Measurements from ENCODE around the gene NUDT16L1. TPM values are rescaled to one million over a fixed set of nuclear protein-coding genes. Genes with fewer than 3 reads are reported as not detected.
"Not testable (repeated sequence)": the region's sequence is repeated elsewhere in the genome, so short reads cannot be mapped to it uniquely, and the experiment has no call there.

The NUDT16L1 gene
- 43.9 and 50.5 TPM in 2 replicates for total RNA-seq (2014; rRNA removed; shearing (Covaris generic))

GRCh38 chr16:4693296-4693955 is at the start of gene NUDT16L1:
TSS of gene NUDT16L1 (plus strand) at chr16:4693562. CDS start at chr16:4693727, 165 bp downstream.
- Histone ChIP-seq H3K36me3 (replicated peaks; ENCODE audit: control insufficient read depth, insufficient read depth, low read length) (peaks cover 15% of the 10 kb centered on the region), H3K4me3 (ENCODE audit: insufficient read depth, low read depth, low read length) (peak within 1 kb of the TSS; percentile 94), H3K27me3 (ENCODE audit: control insufficient read depth, insufficient read depth, low read length) (no peaks in the 10 kb centered on the region)
- peak; percentile 100 for DNase-seq

GRCh38 chr16:4646773-4647643 is 46.4 kb upstream of the NUDT16L1 start:
- Histone ChIP-seq H3K36me3 (replicated peaks; ENCODE audit: control insufficient read depth, insufficient read depth, low read length) (no peaks in the 10 kb centered on the region; the same call in 1 of the 2 replicates), H3K27me3 (ENCODE audit: control insufficient read depth, insufficient read depth, low read length) (no peaks in the 10 kb centered on the region), H3K4me3 (ENCODE audit: insufficient read depth, low read depth, low read length) (no peak overlapping the region)
- no peak for DNase-seq

- DNase-seq = no peak
- no peak overlapping the region for H3K4me3 ChIP-seq (ENCODE audit: insufficient read depth, low read depth, low read length)
- H3K36me3 ChIP-seq (replicated peaks; ENCODE audit: control insufficient read depth, insufficient read depth, low read length) = no peaks in the 10 kb centered on the region; the same call in 1 of the 2 replicates
- no peaks in the 10 kb centered on the region for H3K27me3 ChIP-seq (ENCODE audit: control insufficient read depth, insufficient read depth, low read length)
Measured at GRCh38 chr16:4647644-4647980, 45.8 kb upstream of the NUDT16L1 start.

- Histone ChIP-seq H3K36me3 (replicated peaks; ENCODE audit: control insufficient read depth, insufficient read depth, low read length) (peaks cover 2% of the 10 kb centered on the region), H3K4me3 (ENCODE audit: insufficient read depth, low read depth, low read length) (no peak overlapping the region), H3K27me3 (ENCODE audit: control insufficient read depth, insufficient read depth, low read length) (no peaks in the 10 kb centered on the region)
- DNase-seq = no peak
Measured at GRCh38 chr16:4648917-4649316, 44.4 kb upstream of the NUDT16L1 start.

GRCh38 chr16:4649744-4650442 is 43.5 kb upstream of the NUDT16L1 start:
- Histone ChIP-seq H3K36me3 (replicated peaks; ENCODE audit: control insufficient read depth, insufficient read depth, low read length) (peaks cover 3% of the 10 kb centered on the region), H3K27me3 (ENCODE audit: control insufficient read depth, insufficient read depth, low read length) (no peaks in the 10 kb centered on the region), H3K4me3 (ENCODE audit: insufficient read depth, low read depth, low read length) (no peak overlapping the region)
- DNase-seq = no peak

GRCh38 chr16:4650443-4651074 is 42.8 kb upstream of the NUDT16L1 start:
- H3K4me3 ChIP-seq (ENCODE audit: insufficient read depth, low read depth, low read length); H3K27me3 ChIP-seq (ENCODE audit: control insufficient read depth, insufficient read depth, low read length): not testable (repeated sequence)

GRCh38 chr16:4651827-4652226 is 41.5 kb upstream of the NUDT16L1 start:
- no peaks in the 10 kb centered on the region for H3K27me3 ChIP-seq (ENCODE audit: control insufficient read depth, insufficient read depth, low read length)
- no peak for DNase-seq
- H3K4me3 ChIP-seq (ENCODE audit: insufficient read depth, low read depth, low read length) = no peak overlapping the region
- peaks cover 5% of the 10 kb centered on the region for H3K36me3 ChIP-seq (replicated peaks; ENCODE audit: control insufficient read depth, insufficient read depth, low read length)

More at GRCh38 chr16:4650443-4651074, 42.8 kb upstream of the NUDT16L1 start:
- H3K36me3 ChIP-seq (replicated peaks; ENCODE audit: control insufficient read depth, insufficient read depth, low read length) = not testable (repeated sequence)
- peak; percentile 98 for DNase-seq

GRCh38 chr16:4652561-4652960 is 40.8 kb upstream of the NUDT16L1 start:
- DNase-seq = no peak
- Histone ChIP-seq H3K36me3 (replicated peaks; ENCODE audit: control insufficient read depth, insufficient read depth, low read length) (peaks cover 7% of the 10 kb centered on the region), H3K4me3 (ENCODE audit: insufficient read depth, low read depth, low read length) (no peak overlapping the region), H3K27me3 (ENCODE audit: control insufficient read depth, insufficient read depth, low read length) (no peaks in the 10 kb centered on the region)

- H3K27me3 ChIP-seq (ENCODE audit: control insufficient read depth, insufficient read depth, low read length) = no peaks in the 10 kb centered on the region
- DNase-seq = no peak
Measured at GRCh38 chr16:4654011-4654963, 39.1 kb upstream of the NUDT16L1 start.

GRCh38 chr16:4654964-4655590 is 38.3 kb upstream of the NUDT16L1 start:
- H3K36me3 ChIP-seq (replicated peaks; ENCODE audit: control insufficient read depth, insufficient read depth, low read length) = peaks cover 8% of the 10 kb centered on the region
- DNase-seq = no peak
- no peaks in the 10 kb centered on the region for H3K27me3 ChIP-seq (ENCODE audit: control insufficient read depth, insufficient read depth, low read length)
- H3K4me3 ChIP-seq (ENCODE audit: insufficient read depth, low read depth, low read length) = no peak overlapping the region

More at GRCh38 chr16:4654011-4654963, 39.1 kb upstream of the NUDT16L1 start:
- H3K4me3 ChIP-seq (ENCODE audit: insufficient read depth, low read depth, low read length) = no peak overlapping the region
- H3K36me3 ChIP-seq (replicated peaks; ENCODE audit: control insufficient read depth, insufficient read depth, low read length) = peaks cover 7% of the 10 kb centered on the region

GRCh38 chr16:4655801-4656200 is 37.6 kb upstream of the NUDT16L1 start:
- Histone ChIP-seq H3K27me3 (ENCODE audit: control insufficient read depth, insufficient read depth, low read length) (no peaks in the 10 kb centered on the region), H3K36me3 (replicated peaks; ENCODE audit: control insufficient read depth, insufficient read depth, low read length) (peaks cover 9% of the 10 kb centered on the region)
- DNase-seq = no peak

GRCh38 chr16:4656221-4656620 is 37.1 kb upstream of the NUDT16L1 start:
- Histone ChIP-seq H3K27me3 (ENCODE audit: control insufficient read depth, insufficient read depth, low read length) (no peaks in the 10 kb centered on the region), H3K36me3 (replicated peaks; ENCODE audit: control insufficient read depth, insufficient read depth, low read length) (peaks cover 9% of the 10 kb centered on the region), H3K4me3 (ENCODE audit: insufficient read depth, low read depth, low read length) (no peak overlapping the region)
- DNase-seq = no peak

More at GRCh38 chr16:4655801-4656200, 37.6 kb upstream of the NUDT16L1 start:
- H3K4me3 ChIP-seq (ENCODE audit: insufficient read depth, low read depth, low read length) = no peak overlapping the region
